HAP-1 (cell line): ENCODE measurements around the gene CYP2W1.
"Not testable (repeated sequence)": the region's sequence is repeated elsewhere in the genome, so short reads cannot be mapped to it uniquely, and the experiment has no call there.

Experiments used
- DNase-seq, 2 experiments: peaks; one replicate each; pipeline ENCODE4 v3.0.0-alpha.2; 2016 to 2020; ENCODE audit warnings: low spot score in 2 of 2
- H3K27me3 ChIP-seq: fragments of 250-450 bp; sonication (Bioruptor Pico); 2 replicates; pipeline ENCODE4 v1.5.1; 2020; ENCODE audit warnings: low read depth, mild to moderate bottlenecking, moderate library complexity
- H3K36me3 ChIP-seq: fragments of 250-450 bp; sonication (Bioruptor Pico); replicated peaks from 2 replicates; pipeline ENCODE4 v1.5.1; 2020; ENCODE audit warnings: mild to moderate bottlenecking
- H3K4me1 ChIP-seq: fragments of 250-450 bp; sonication (Bioruptor Pico); 2 replicates; pipeline ENCODE4 v1.5.1; 2020; ENCODE audit warnings: mild to moderate bottlenecking
- H3K4me3 ChIP-seq: fragments of 250-450 bp; sonication (Bioruptor Pico); 2 replicates; pipeline ENCODE4 v1.5.1; 2020; ENCODE audit warnings: mild to moderate bottlenecking, moderate library complexity
- H3K9me3 ChIP-seq: fragments of 250-450 bp; sonication (Bioruptor Pico); 2 replicates; pipeline ENCODE4 v1.5.1; 2020; ENCODE audit warnings: mild to moderate bottlenecking, moderate library complexity
- in situ Hi-C: fragments of 300-500 bp; cut with MboI; formaldehyde crosslinking; loops from 3 replicates; pipeline ENCODE4 v1.14.3; 2020; ENCODE audit warnings: low sequenced_read_pairs, inconsistent platforms, mixed read lengths

CYP2W1 gene, protein sequence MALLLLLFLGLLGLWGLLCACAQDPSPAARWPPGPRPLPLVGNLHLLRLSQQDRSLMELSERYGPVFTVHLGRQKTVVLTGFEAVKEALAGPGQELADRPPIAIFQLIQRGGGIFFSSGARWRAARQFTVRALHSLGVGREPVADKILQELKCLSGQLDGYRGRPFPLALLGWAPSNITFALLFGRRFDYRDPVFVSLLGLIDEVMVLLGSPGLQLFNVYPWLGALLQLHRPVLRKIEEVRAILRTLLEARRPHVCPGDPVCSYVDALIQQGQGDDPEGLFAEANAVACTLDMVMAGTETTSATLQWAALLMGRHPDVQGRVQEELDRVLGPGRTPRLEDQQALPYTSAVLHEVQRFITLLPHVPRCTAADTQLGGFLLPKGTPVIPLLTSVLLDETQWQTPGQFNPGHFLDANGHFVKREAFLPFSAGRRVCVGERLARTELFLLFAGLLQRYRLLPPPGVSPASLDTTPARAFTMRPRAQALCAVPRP

DNA sequence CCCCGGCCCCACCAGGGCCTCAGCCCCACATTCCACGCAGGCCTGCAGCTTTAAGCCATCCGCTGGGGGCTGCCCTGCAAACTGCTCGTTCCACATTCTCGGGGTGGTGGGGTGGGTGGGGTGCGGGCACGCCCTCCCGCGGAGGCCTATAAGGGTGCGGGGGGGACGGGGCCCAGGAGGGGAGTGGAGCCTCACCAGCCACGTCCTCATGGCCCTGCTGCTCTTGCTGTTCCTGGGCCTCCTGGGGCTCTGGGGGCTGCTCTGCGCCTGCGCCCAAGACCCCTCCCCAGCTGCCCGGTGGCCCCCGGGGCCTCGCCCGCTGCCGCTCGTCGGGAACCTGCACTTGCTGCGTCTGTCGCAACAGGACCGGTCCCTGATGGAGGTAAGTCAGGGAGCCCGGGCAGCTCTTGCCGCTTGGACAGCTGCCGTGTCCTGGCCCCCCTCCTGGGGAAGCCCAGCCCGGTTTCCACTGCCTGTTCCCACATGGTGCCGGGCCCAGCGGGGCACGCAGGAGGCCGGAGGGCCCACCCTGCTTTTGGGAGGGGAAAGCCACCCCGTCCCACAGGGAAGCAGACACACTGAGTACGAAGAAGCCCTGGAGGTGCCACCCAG, at the start of gene CYP2W1:
CYP2W1 (plus strand) TSS at position 178 of the 612 bp plus-strand sequence; CDS start at position 209, 31 bp downstream.
- Histone ChIP-seq H3K4me1 (peaks cover 4% of the 10 kb centered on the region; the same call in 1 of the 2 replicates), H3K9me3 (no peaks in the 10 kb centered on the region), H3K27me3 (no peaks in the 10 kb centered on the region; the same call in 1 of the 2 replicates), H3K36me3 (no peaks in the 10 kb centered on the region), H3K4me3 (no peak within 1 kb of the TSS)
- in situ Hi-C loops, result no loop called here
- no peak for DNase-seq

DNA sequence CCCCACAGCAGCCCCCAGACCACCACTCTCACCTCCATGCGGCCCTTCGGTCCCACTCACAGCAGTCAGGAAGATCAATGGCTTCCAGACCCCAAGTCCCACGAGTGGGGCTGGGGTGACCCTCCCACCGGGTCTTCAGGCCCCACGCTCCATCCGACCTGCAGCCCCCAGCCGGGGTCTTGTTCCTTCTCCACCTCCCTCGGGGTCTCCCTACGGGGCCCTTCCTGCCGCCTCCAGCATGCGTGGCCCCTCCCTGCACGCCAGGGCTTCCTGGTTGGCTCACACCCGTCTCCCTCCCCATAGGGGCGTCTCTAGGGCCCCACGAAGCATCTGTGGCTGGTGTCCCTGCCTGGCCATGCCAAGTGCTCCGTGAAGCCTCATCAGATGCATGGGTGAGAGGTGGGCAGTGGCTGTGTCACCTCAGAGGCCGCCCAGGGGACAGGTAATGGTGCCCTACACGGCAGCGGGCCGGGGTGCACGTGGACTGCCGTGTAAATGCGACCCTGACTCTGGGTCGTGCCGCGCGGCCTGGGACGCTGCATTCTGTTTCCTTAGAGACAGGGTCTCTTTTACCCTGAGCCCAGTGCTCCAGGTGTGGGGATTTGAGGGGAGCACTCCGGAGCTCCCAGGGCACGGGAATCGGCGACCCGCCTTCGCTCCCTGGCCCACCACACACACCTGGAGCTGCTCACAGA, 48.4 kb upstream of the CYP2W1 start:
- Histone ChIP-seq H3K4me1 (no peaks in the 10 kb centered on the region), H3K27me3 (no peaks in the 10 kb centered on the region), H3K9me3 (no peaks in the 10 kb centered on the region), H3K36me3 (no peaks in the 10 kb centered on the region), H3K4me3 (no peak overlapping the region)
- in situ Hi-C loops, result no loop called here
- no peak for DNase-seq

DNA sequence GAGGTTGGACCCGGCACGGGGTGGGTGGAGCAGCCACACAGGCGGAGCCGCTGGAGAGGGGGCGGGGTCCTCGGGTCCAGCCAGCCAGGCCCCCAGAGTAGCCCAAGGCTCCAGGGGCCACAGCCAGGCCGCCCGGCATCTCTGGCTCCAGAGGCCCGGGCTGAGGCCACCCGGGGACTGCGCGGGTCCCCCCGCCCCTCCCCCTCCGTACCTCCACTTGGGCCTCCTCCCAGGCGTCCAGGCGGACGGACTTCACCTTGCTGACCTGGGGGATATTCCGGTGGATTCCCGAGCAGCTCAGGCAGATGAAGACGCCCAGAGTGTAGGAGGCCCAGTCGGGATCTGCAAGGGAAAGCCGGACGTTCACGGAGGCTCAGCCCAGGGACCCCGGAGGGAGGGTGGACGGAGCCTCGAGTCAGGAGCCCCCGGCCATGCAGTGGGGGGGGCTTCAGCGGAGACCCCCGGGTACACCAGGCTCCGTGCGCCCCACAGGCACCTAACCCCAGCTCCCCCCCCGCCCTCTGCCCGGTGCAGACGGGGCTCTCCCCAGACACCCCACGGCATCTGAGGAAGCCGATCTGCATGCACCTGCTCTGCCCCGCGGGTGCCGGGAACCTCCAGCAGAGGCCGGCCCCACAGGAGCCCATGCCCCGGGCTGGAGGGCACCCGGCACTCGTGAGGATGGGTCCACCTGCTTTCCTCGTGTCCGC, 47.7 kb upstream of the CYP2W1 start:
- Histone ChIP-seq H3K4me3 (no peak overlapping the region), H3K9me3 (no peaks in the 10 kb centered on the region), H3K4me1 (no peaks in the 10 kb centered on the region), H3K27me3 (no peaks in the 10 kb centered on the region), H3K36me3 (no peaks in the 10 kb centered on the region)
- no peak for DNase-seq
- in situ Hi-C loops, result no loop called here

DNA sequence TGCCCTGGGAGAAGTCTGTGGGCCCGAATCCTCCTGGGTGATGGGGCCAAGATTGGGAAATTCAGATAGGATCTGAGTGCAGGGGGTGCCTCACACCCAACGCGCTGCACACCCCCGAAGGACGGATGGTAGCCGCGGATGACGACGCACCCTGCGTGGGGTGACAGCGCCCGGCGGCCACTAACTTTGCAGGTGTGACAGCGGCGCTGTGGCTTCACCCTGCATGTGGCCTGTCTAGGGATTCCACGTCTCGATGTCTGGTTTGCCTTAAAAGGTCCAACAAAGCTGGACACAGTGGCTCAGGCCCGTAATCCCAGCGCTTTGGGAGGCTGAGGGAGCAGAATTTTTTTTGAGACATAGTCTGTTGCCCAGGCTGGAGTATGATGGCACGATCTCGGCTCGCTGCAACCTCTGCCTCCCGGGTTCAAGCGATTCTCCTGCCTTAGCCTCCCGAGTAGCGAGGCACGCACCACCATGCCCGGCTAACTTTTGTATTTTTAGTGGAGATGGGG, 47.1 kb upstream of the CYP2W1 start:
- Histone ChIP-seq H3K4me3 (no peak overlapping the region), H3K4me1 (no peaks in the 10 kb centered on the region), H3K36me3 (no peaks in the 10 kb centered on the region), H3K9me3 (no peaks in the 10 kb centered on the region), H3K27me3 (no peaks in the 10 kb centered on the region)
- in situ Hi-C loops, result no loop called here
- DNase-seq, result no peak

DNA sequence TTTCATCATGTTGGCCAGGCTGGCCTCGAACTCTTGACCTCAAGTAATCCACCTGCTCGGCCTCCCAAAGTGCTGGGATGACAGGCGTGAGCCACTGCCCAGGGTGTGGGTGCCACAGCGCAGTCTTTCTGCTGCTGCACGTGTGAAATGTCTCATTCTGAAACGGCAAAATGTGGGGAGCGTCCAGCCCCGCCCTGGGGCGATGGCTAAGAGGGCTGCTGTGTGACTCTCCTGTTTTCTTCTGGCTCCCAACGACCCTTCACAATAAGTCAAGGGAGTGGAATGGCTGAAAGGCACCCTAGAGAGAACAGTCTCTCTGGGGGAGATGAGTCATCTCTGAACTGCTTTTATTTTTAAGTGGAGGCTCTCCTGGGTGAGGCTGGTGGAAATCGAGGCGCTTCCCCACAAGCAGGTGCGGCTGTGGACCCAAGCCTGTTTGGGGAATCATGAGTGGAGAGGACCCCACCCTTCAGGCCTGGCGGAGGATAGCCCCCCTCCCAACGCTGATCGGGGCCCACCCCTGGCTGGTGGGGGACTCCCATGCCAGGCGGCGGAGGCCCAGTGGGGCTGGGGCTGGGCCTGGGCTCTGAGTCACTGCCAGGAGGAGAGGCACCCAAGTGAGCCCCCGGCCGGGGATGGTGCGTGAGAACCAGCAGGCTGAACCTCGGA, 46.5 kb upstream of the CYP2W1 start:
- no peaks in the 10 kb centered on the region for H3K4me1 ChIP-seq

DNA sequence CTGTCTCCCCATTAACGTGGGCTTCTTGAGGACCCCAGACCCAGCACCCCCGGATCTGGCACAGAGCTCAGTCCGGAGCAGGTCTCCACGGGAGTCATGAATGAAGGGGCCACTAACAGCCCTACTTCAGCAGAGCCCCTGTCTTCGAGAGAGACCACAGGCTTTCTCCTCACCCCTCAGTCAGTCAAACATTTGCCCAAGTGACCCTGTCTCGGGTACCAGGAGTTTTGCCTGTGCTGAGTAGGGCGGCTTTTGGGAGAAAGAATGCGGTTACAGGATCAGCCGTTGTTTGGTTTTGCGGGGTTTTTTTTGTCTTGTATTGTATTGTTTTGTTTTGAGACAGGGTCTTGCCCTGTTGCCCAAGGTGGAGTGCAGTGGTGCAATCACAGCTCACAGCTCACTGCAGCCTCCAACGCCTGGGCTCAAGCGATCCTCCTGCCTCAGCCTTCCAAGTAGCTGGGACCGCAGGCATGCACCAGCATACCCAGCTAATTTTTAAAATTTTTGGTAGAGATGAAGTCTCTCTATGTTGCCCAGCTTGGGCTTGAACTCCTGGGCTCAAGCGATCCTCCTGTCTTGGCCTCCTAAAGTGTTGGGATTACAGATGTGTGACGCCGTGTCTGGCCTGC, 45.0 kb upstream of the CYP2W1 start:
- no peak overlapping the region for H3K4me3 ChIP-seq
- H3K36me3 ChIP-seq, result no peaks in the 10 kb centered on the region
- no peaks in the 10 kb centered on the region for H3K27me3 ChIP-seq
- no peak for DNase-seq
- no peaks in the 10 kb centered on the region for H3K4me1 ChIP-seq
- in situ Hi-C loops, result no loop called here
- no peaks in the 10 kb centered on the region for H3K9me3 ChIP-seq

More for the DNA sequence above, 46.5 kb upstream of the CYP2W1 start:
- peak in 1 of 2 experiments; percentile 35 for DNase-seq
- Histone ChIP-seq H3K9me3 (no peaks in the 10 kb centered on the region), H3K36me3 (no peaks in the 10 kb centered on the region), H3K4me3 (no peak overlapping the region), H3K27me3 (no peaks in the 10 kb centered on the region)
- in situ Hi-C loops, result no loop called here

DNA sequence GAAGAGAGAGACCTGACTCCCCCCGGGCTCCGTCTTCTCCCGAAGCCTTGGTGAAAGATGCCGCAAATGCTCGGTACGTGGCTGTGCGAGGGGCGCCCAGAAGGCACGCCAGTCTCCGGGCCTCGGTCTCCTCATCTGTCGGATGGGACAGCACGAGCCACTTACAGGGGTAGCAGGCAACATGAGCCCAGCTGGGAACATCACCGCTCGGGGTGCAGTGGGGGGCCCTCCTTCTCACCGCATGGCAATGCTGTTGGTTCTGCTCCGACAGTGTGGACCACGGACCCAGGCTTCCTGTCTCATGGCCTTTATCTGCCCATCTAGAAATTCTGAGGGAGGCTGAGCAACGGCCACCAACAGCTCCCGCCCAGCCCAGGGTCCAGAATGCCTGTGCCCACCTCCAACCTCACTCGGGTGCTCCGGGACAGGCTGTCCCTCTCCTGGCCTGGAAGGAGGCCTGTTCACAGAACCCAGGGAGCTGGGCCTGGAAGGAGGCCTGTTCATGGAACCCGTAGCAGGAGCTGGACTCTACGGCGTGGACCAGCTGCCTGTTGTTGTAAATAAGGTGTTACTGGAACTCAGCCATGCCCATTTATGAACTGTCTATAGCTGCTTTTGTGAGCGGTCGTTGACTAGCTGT, 44.3 kb upstream of the CYP2W1 start:
- no peaks in the 10 kb centered on the region for H3K4me1 ChIP-seq
- H3K27me3 ChIP-seq, result no peaks in the 10 kb centered on the region
- in situ Hi-C loops, result no loop called here
- no peaks in the 10 kb centered on the region for H3K36me3 ChIP-seq
- no peaks in the 10 kb centered on the region for H3K9me3 ChIP-seq
- no peak for DNase-seq
- no peak overlapping the region for H3K4me3 ChIP-seq

DNA sequence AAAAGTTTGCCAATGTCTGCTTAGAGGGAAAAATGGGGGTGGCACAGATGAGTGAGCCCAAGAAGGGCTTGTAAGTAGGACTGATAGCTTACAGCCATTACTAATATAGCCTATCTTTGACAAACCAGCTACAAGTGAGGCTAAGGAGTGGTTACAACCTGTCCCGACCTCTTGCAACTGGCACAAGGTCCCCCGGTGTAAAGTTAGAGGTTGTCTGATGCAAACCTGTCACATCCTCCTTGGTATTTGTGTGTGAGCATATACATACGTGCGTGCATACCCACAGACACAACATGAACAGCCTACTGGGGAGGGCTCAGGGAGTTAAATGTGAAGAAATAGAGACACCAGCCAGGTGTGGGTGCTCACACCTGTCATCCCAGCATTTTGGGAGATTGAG, 43.1 kb upstream of the CYP2W1 start:
- in situ Hi-C loops, result no loop called here
- Histone ChIP-seq H3K4me3 (no peak overlapping the region), H3K36me3 (no peaks in the 10 kb centered on the region), H3K27me3 (no peaks in the 10 kb centered on the region), H3K4me1 (no peaks in the 10 kb centered on the region), H3K9me3 (no peaks in the 10 kb centered on the region)
- no peak for DNase-seq

DNA sequence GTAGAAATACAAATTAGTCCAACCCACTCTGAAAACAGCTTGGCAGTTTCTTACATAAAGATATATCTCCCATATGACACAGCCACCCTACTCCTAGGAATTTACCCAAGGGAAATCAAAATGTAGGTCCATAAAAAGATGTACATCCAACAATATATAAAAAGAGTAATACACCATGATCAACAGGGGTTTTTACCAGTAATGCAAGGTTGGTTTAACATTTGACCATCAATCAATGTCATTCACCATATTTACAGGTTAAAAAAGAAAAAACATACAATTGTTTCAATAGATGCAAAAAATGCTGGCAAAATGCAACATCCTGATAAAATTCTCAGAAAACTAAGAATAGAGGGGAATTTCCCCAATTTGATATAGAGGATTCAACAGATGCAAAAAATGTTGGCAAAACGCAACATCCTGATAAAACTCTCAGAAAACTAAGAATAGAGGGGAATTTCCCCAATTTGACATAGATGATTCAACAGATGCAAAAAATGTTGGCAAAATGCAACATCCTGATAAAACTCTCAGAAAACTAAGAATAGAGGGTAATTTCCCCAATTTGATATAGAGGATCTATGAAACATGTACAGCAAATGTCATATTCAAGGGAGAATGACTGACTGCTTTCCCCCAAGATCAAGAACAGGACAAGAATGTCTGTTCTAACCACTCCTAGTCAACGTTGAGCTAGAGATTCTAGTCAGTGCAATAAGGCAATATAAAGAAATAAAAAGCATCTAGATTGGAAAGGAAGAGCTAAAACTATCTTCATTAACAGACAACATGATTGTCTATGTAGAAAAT, 42.2 kb upstream of the CYP2W1 start:
- Histone ChIP-seq H3K4me1 (no peaks in the 10 kb centered on the region), H3K36me3 (no peaks in the 10 kb centered on the region), H3K4me3 (no peak overlapping the region), H3K27me3 (no peaks in the 10 kb centered on the region), H3K9me3 (no peaks in the 10 kb centered on the region)
- in situ Hi-C loops, result no loop called here
- DNase-seq, result no peak

DNA sequence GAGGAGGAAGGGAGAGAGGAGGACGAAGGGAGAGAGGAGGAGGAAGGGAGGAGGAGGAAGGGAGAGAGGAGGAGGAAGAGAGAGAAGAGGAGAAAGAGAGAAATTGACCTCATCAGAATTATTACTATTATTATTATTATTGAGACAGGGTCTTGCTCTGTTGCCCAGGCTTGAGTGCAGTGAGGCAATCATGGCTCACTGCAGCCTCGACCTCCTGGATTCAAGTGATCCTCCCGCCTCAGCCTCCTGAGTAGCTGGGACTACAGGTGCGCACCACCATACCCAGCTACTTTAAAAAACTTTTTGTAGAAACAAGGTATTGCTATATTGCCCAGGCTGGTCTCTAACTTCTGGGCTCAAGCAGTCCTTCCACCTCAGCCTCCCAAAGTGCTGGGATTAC, 39.2 kb upstream of the CYP2W1 start:
- H3K36me3 ChIP-seq, in situ Hi-C loops, H3K27me3 ChIP-seq, H3K9me3 ChIP-seq, DNase-seq, H3K4me3 ChIP-seq, H3K4me1 ChIP-seq: not testable (repeated sequence)

DNA sequence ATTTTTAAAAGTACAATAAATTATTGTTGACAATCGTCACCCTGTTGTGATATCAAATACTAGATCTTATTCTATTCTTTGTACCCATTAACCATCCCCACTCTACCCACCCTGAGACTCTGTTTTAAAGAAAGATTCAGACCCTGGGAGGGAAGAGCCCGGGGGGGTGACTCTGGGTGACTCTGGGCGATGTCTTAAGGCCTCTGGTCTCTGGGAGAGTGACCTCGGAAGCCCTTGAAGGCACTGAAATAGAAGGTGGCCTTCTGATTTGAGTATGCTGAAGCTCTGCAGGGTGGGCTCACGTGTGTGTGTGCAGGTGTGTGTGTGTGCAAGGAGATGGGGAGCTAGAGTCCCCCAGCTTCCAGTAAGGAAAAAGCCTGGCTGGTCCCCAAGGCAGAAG, 38.2 kb upstream of the CYP2W1 start:
- in situ Hi-C loops, result no loop called here
- Histone ChIP-seq H3K4me1 (no peaks in the 10 kb centered on the region), H3K4me3 (no peak overlapping the region), H3K9me3 (no peaks in the 10 kb centered on the region), H3K27me3 (no peaks in the 10 kb centered on the region), H3K36me3 (no peaks in the 10 kb centered on the region)
- DNase-seq, result no peak

DNA sequence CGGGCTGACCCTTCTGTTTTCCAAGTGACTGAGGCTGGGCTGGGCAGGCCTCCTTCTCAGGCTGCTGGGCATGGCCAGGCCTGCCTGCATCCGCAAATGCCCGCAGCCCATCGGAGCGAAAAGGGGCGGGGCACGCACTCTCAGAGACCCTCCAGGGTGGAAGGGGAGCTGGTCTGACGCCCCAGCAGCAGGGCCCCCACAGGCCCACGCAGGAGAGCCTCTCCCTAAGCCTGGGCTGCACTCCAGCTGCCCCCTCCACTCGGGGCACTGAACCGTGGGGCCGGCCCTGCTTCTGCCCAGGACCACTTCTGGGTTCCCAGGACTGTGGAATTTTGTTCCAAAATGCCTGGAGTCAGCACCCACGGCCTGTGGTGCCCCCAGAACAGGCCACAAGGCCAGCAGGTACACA, 37.8 kb upstream of the CYP2W1 start:
- no peak for DNase-seq
- in situ Hi-C loops, result no loop called here
- Histone ChIP-seq H3K4me1 (no peaks in the 10 kb centered on the region), H3K36me3 (no peaks in the 10 kb centered on the region), H3K4me3 (no peak overlapping the region), H3K27me3 (no peaks in the 10 kb centered on the region), H3K9me3 (no peaks in the 10 kb centered on the region)
